DOHH2 (cell line): ENCODE results near the gene HIVEP3.

Experiments
- H3F3A ChIP-seq: fragments of 200-600 bp; sonication (generic), shearing (Covaris generic); 2 replicates; pipeline ENCODE4 v1.6.0; 2016; ENCODE audit warnings: antibody characterized with exemption, mild to moderate bottlenecking; ENCODE audit not compliant: control insufficient read depth, insufficient read depth
- H3K27ac ChIP-seq: fragments of 200-600 bp; sonication (generic); 2 replicates; pipeline ENCODE4 v1.5.1; 2014; ENCODE audit warnings: low read depth, mild to moderate bottlenecking, low read length, moderate library complexity
- H3K27me3 ChIP-seq: fragments of 200-600 bp; sonication (generic); 2 replicates; pipeline ENCODE4 v1.6.1; 2014; ENCODE audit warnings: mild to moderate bottlenecking, low read length, mixed read lengths; ENCODE audit not compliant: control insufficient read depth
- H3K36me3 ChIP-seq: fragments of 200-600 bp; sonication (generic); 2 replicates; pipeline ENCODE4 v1.6.1; 2014; ENCODE audit warnings: mild to moderate bottlenecking, low read length, moderate library complexity, mixed read lengths; ENCODE audit not compliant: control insufficient read depth
- H3K4me1 ChIP-seq: fragments of 200-600 bp; sonication (generic); 2 replicates; pipeline ENCODE4 v1.6.1; 2014; ENCODE audit warnings: mild to moderate bottlenecking, low read length, mixed read lengths; ENCODE audit not compliant: control insufficient read depth
- H3K4me2 ChIP-seq: fragments of 200-600 bp; sonication (generic); 2 replicates; pipeline ENCODE4 v1.6.0; 2014; ENCODE audit warnings: mild to moderate bottlenecking, low read length, moderate library complexity
- H3K4me3 ChIP-seq: fragments of 200-600 bp; sonication (generic); 2 replicates; pipeline ENCODE4 v1.5.1; 2014; ENCODE audit warnings: mild to moderate bottlenecking, low read length, mixed read lengths
- H3K79me2 ChIP-seq: fragments of 200-600 bp; sonication (generic); 2 replicates; pipeline ENCODE4 v1.6.1; 2014; ENCODE audit warnings: mild to moderate bottlenecking, low read length, mixed read lengths; ENCODE audit not compliant: control insufficient read depth
- H3K9me2 ChIP-seq: fragments of 200-600 bp; sonication (generic); replicated peaks from 2 replicates; pipeline ENCODE4 v1.6.1; 2014; ENCODE audit warnings: mild to moderate bottlenecking, low read length, mixed read lengths; ENCODE audit not compliant: control insufficient read depth
- H3K9me3 ChIP-seq: fragments of 200-600 bp; sonication (generic); 2 replicates; pipeline ENCODE4 v1.6.1; 2014; ENCODE audit warnings: antibody characterized with exemption, low read length, mixed read lengths; ENCODE audit not compliant: control insufficient read depth, insufficient read depth
- H4K20me1 ChIP-seq: fragments of 200-600 bp; sonication (generic); 2 replicates; pipeline ENCODE4 v1.6.0; 2014; ENCODE audit warnings: low read depth, mild to moderate bottlenecking, antibody characterized with exemption, low read length, moderate library complexity; ENCODE audit not compliant: control insufficient read depth, insufficient read depth
- EZH2phosphoT487 ChIP-seq: fragments of 200-600 bp; sonication (generic); IDR thresholded peaks from 2 replicates; pipeline ENCODE4 v1.6.1; 2017; ENCODE audit warnings: borderline replicate concordance, mild to moderate bottlenecking, antibody characterized with exemption, low read length, moderate library complexity, mixed read lengths
- TF ChIP-seq, protein P1 (sequence below): fragments of 200-600 bp; sonication (generic); IDR thresholded peaks from one replicate; pipeline ENCODE4 v1.5.1; 2014; ENCODE audit warnings: antibody characterized with exemption, mild to moderate bottlenecking, low read depth, low read length; ENCODE audit not compliant: poor library complexity, severe bottlenecking

Gene HIVEP3

DNA sequence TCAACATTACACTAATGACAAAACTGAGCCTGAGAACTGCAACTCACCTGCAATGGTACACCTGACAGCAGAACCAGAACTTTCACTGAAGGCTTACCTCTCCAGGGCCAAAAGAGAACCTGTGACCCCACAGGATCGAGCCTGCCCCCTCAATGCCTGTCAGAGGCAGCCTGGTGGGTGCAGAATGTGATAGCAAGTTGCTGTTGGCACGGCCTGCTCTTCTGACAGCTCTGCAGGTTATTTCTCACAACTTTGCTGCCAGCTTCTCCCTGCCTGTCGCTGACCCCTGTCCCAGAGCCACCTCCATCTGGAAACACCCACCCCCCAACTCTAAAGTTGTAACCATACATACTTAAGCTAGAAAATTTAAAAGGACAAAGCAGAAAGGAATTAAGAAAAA, 35.2 kb downstream of the HIVEP3 start:
- H3K9me2 ChIP-seq, result no peaks in the 10 kb centered on the region
- H3K27me3 ChIP-seq, result peaks cover 19% of the 10 kb centered on the region
- no peak overlapping the region for H3K4me2 ChIP-seq
- TF ChIP-seq EZH2phosphoT487, result no peak
- TF ChIP-seq, protein P1, sequence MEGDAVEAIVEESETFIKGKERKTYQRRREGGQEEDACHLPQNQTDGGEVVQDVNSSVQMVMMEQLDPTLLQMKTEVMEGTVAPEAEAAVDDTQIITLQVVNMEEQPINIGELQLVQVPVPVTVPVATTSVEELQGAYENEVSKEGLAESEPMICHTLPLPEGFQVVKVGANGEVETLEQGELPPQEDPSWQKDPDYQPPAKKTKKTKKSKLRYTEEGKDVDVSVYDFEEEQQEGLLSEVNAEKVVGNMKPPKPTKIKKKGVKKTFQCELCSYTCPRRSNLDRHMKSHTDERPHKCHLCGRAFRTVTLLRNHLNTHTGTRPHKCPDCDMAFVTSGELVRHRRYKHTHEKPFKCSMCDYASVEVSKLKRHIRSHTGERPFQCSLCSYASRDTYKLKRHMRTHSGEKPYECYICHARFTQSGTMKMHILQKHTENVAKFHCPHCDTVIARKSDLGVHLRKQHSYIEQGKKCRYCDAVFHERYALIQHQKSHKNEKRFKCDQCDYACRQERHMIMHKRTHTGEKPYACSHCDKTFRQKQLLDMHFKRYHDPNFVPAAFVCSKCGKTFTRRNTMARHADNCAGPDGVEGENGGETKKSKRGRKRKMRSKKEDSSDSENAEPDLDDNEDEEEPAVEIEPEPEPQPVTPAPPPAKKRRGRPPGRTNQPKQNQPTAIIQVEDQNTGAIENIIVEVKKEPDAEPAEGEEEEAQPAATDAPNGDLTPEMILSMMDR, result no peak
- no peak overlapping the region for H3K4me3 ChIP-seq
- H3K4me1 ChIP-seq, result no peaks in the 10 kb centered on the region
- no peaks in the 10 kb centered on the region for H3K36me3 ChIP-seq
- H4K20me1 ChIP-seq, result no peaks in the 10 kb centered on the region
- H3K9me3 ChIP-seq, result no peaks in the 10 kb centered on the region
- H3F3A ChIP-seq, result no peaks in the 10 kb centered on the region
- no peaks in the 10 kb centered on the region for H3K79me2 ChIP-seq
- H3K27ac ChIP-seq, result no peak overlapping the region

DNA sequence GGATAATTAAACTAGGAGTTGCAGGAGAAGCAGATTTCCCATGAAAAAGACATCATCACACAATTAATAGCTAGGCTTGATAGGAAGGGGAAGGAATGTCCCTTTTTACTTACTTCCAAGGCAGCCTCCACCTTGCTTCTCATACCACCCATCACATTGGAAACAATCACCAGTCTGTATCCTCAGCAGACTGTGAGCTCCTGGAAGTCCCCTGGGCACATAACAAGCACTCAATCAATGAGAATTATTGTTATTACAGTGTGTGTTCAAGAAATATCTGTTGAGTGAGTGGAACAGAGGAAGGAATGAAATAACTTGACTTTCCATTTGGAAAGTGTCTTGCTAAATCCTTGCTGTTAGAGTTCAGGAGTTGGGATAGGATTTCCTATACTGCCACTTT, 36.2 kb downstream of the HIVEP3 start:
- no peaks in the 10 kb centered on the region for H3K79me2 ChIP-seq
- no peaks in the 10 kb centered on the region for H3K9me3 ChIP-seq
- H3K27ac ChIP-seq, result no peak overlapping the region
- no peak overlapping the region for H3K4me2 ChIP-seq
- no peaks in the 10 kb centered on the region for H3K36me3 ChIP-seq
- no peaks in the 10 kb centered on the region for H3F3A ChIP-seq
- no peaks in the 10 kb centered on the region for H4K20me1 ChIP-seq
- no peak overlapping the region for H3K4me3 ChIP-seq
- no peaks in the 10 kb centered on the region for H3K4me1 ChIP-seq
- peaks cover 19% of the 10 kb centered on the region for H3K27me3 ChIP-seq
- TF ChIP-seq EZH2phosphoT487, result no peak
- TF ChIP-seq, protein P1, result no peak
- H3K9me2 ChIP-seq, result no peaks in the 10 kb centered on the region

DNA sequence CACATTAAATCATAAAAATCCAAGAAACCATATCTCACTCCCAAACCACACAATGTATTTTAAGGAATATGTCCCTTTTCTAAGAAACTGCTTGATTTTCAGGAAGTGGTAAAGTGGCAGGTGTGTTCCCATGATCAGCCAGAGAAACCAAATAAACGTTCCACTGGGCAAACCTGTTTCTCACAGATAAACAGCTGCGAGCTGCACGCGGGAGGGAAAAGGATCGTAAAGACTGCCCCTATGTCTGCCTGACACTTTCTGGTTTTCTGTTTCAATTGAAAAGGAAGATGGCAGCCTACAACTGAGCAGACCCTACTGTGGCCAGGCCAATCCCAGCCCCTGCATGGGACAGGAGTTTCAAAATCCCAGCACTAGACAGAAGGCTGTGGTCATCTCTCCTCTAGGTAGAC, 36.6 kb downstream of the HIVEP3 start:
- H3F3A ChIP-seq, result no peaks in the 10 kb centered on the region
- TF ChIP-seq, protein P1, result no peak
- TF ChIP-seq EZH2phosphoT487, result no peak
- no peaks in the 10 kb centered on the region for H3K79me2 ChIP-seq
- H3K9me2 ChIP-seq, result no peaks in the 10 kb centered on the region
- no peak overlapping the region for H3K4me3 ChIP-seq
- no peak overlapping the region for H3K27ac ChIP-seq
- H3K4me2 ChIP-seq, result no peak overlapping the region
- no peaks in the 10 kb centered on the region for H3K4me1 ChIP-seq
- H3K36me3 ChIP-seq, result no peaks in the 10 kb centered on the region
- H3K9me3 ChIP-seq, result no peaks in the 10 kb centered on the region
- H4K20me1 ChIP-seq, result no peaks in the 10 kb centered on the region
- H3K27me3 ChIP-seq, result peaks cover 21% of the 10 kb centered on the region
